HUES48 (cell line): ENCODE results near the gene CAPN10.

Experiments
- H3K27ac ChIP-seq: one replicate; pipeline ENCODE4 v1.7.0; 2013; ENCODE audit warnings: low read depth, low read length, inconsistent platforms
- H3K27me3 ChIP-seq: 2 replicates; pipeline ENCODE4 v1.6.1; 2013; ENCODE audit warnings: mild to moderate bottlenecking, low read length; ENCODE audit not compliant: control insufficient read depth, insufficient read depth
- H3K36me3 ChIP-seq: 2 replicates; pipeline ENCODE4 v1.6.1; 2013; ENCODE audit warnings: low read length; ENCODE audit not compliant: control insufficient read depth, insufficient read depth
- H3K4me1 ChIP-seq: 2 replicates; pipeline ENCODE4 v1.6.1; 2013; ENCODE audit warnings: mild to moderate bottlenecking, low read length; ENCODE audit not compliant: control insufficient read depth, insufficient read depth
- H3K4me3 ChIP-seq: 2 replicates; pipeline ENCODE4 v1.5.1; 2013; ENCODE audit warnings: mild to moderate bottlenecking, low read depth, low read length
- H3K9ac ChIP-seq: 2 replicates; pipeline ENCODE4 v1.6.1; 2013; ENCODE audit warnings: mild to moderate bottlenecking, low read depth, low read length, moderate library complexity
- H3K9me3 ChIP-seq: 2 replicates; pipeline ENCODE4 v1.6.1; 2013; ENCODE audit warnings: low read length; ENCODE audit not compliant: control insufficient read depth, insufficient read depth

The CAPN10 gene

DNA sequence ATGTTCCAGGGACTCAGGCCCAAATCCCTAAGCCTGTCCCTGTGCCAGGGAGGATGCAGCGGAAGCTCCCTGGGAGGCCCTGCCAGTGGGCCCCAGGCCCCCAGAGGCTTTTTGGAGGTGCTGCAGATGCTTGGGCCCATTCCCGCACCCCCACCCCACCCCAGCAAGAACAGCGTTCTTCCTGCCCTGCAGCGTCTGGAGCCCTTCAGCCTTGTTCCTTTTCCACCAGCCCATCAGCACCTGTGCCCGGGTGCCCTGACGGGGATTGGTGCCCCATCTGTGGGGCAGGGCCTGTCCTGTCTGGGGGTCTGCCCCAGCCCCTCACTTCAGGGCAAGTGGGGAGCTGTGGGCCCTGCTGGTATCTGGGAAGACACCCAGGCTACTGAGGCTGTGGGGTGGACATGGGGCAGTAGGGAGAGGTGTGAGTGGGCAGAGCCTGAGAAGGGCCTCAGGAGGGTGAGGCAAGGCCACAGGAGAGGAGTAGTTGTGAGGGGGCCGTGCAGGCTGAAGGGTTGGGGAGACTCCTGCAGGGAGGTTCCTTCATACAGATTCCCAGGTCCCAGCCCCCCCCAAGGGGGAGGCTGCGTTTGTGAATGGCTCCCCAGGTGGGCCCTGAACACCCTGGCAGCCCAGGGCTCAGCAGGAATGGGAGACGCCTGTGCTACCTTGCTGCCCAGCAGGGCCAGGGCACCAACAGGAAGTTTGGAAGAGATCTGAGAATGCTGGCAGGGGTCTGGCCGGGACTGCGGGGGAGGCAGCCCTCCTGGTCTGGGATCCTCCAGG is 15.8 kb upstream of the CAPN10 start:
- Histone ChIP-seq H3K4me1 (peaks cover 5% of the 10 kb centered on the region), H3K27me3 (peaks cover 31% of the 10 kb centered on the region), H3K9ac (no peak overlapping the region), H3K4me3 (no peak overlapping the region), H3K36me3 (no peaks in the 10 kb centered on the region), H3K9me3 (no peaks in the 10 kb centered on the region), H3K27ac (no peak overlapping the region)

GRCh38 chr2:240571314-240571973 is 15.1 kb upstream of the CAPN10 start:
- Histone ChIP-seq H3K9ac (no peak overlapping the region), H3K27ac (no peak overlapping the region), H3K4me1 (no peaks in the 10 kb centered on the region; the same call in 1 of the 2 replicates), H3K27me3 (peaks cover 31% of the 10 kb centered on the region), H3K36me3 (no peaks in the 10 kb centered on the region), H3K9me3 (no peaks in the 10 kb centered on the region), H3K4me3 (no peak overlapping the region)

DNA sequence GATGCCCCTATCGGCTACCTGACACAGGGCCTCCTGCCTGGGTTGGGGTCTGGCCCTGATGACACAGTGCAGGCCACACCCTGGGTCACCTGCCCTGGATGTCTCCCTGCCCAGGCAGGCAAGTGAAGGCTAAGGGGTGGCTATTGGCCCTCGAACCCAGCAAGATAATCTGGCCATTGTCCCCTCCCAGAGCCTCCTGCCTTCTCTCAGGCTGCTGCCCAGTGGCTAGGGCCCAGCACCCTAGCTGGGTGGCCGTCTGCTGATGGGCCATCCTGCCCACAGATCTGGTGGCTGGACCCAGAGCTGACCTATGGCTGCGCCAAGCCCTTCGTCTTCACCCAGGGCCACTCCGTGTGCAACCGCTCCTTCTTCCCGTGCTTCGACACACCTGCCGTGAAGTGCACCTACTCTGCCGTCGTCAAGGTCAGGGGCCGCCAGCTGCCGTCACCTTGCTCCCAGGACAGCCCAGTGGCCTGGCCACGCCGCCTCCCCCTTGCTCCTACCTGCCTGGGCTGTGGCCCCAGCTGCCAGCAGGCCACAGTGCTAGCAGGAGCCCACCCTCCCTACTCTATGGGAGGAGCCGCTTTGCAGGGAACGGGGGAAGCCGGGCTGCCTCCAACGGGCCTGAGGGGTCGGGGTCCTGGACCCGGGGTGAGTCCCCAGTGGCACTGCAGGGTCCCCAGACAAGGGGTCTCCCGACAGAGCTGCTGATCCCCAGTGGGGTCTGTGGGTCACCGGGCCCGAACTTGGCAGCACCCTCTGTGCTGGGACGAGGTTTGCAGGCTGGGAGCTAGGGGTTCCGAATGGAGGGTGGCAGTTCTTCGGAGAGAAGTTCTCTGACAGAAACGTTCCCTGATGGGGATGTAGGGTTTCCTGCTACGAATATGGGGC is 14.1 kb upstream of the CAPN10 start:
- Histone ChIP-seq H3K36me3 (no peaks in the 10 kb centered on the region), H3K4me3 (no peak overlapping the region), H3K27me3 (peaks cover 21% of the 10 kb centered on the region), H3K27ac (no peak overlapping the region), H3K4me1 (no peaks in the 10 kb centered on the region; the same call in 1 of the 2 replicates), H3K9ac (no peak overlapping the region), H3K9me3 (no peaks in the 10 kb centered on the region)

- Histone ChIP-seq H3K27me3 (peaks cover 15% of the 10 kb centered on the region), H3K36me3 (no peaks in the 10 kb centered on the region), H3K4me3 (no peak overlapping the region), H3K27ac (no peak overlapping the region), H3K4me1 (no peaks in the 10 kb centered on the region), H3K9ac (no peak overlapping the region), H3K9me3 (no peaks in the 10 kb centered on the region)
Measured at GRCh38 chr2:240573071-240573515, 13.4 kb upstream of the CAPN10 start.

DNA sequence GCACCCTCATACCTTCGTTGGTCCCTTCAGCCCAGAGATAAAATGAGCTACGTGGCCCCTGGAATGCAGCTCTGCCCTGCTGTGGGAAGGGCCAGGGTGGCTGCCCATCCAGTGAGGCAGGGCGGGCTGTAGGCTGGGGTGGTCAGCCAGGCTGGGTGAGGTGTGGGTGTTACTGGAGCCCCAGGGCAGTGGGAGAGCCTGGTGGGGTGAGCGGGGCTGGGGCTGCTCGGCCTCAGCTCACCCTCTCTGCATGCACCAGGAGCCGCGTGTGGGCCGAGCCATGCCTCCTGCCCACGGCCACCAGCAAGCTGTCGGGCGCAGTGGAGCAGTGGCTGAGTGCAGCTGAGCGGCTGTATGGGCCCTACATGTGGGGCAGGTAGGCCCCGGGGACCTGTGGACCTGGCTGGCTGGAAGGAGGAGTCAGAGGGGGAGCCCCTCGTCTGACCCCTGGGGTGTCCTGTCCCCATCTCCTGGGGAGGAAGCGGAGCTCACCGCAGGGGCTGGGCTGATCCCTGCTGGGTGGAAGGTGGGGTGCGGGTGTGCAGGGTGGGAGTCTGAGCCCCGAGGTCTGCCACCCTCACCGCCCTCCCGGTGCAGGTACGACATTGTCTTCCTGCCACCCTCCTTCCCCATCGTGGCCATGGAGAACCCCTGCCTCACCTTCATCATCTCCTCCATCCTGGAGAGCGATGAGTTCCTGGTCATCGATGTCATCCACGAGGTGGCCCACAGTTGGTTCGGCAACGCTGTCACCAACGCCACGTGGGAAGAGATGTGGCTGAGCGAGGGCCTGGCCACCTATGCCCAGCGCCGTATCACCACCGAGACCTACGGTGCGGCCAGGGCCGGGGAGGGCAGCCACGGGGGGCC is 12.8 kb upstream of the CAPN10 start:
- Histone ChIP-seq H3K9ac (no peak overlapping the region), H3K27ac (no peak overlapping the region), H3K9me3 (no peaks in the 10 kb centered on the region), H3K4me1 (no peaks in the 10 kb centered on the region), H3K36me3 (no peaks in the 10 kb centered on the region), H3K27me3 (peaks cover 15% of the 10 kb centered on the region), H3K4me3 (no peak overlapping the region)

GRCh38 chr2:240574386-240575100 is 12.0 kb upstream of the CAPN10 start:
- H3K27ac ChIP-seq, result no peak overlapping the region
- H3K27me3 ChIP-seq, result peaks cover 7% of the 10 kb centered on the region
- H3K9me3 ChIP-seq, result no peaks in the 10 kb centered on the region
- H3K4me3 ChIP-seq, result no peak overlapping the region
- no peaks in the 10 kb centered on the region for H3K36me3 ChIP-seq
- H3K4me1 ChIP-seq, result no peaks in the 10 kb centered on the region
- no peak overlapping the region for H3K9ac ChIP-seq

- Histone ChIP-seq H3K4me1 (no peaks in the 10 kb centered on the region), H3K4me3 (no peak overlapping the region), H3K27ac (no peak overlapping the region), H3K36me3 (no peaks in the 10 kb centered on the region), H3K27me3 (no peaks in the 10 kb centered on the region), H3K9me3 (no peaks in the 10 kb centered on the region), H3K9ac (no peak overlapping the region)
Measured at GRCh38 chr2:240575101-240575965, 11.2 kb upstream of the CAPN10 start.

DNA sequence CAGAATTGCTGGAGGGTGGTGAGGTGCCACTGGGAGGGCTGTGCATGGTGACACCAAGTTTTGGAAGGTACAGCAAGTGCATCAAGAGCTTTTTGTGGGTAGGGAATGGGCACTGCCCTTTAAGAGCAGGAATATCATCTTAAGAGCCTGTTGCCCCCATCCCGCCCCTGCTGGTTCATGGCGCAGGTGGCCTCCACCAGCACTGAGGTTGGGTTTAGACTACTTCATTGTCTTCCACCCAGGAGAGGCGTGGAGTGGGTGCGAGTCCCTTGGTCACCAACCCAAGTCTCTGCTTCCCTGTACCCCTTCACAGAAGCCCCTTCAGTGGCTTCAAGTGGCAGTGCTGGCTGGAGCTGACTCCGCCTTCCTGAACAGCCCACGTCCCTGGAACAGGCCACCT is 10.5 kb upstream of the CAPN10 start:
- Histone ChIP-seq H3K27ac (no peak overlapping the region), H3K4me1 (no peaks in the 10 kb centered on the region), H3K36me3 (no peaks in the 10 kb centered on the region), H3K27me3 (no peaks in the 10 kb centered on the region), H3K9me3 (no peaks in the 10 kb centered on the region), H3K4me3 (no peak overlapping the region), H3K9ac (no peak overlapping the region)

GRCh38 chr2:240576436-240577205 is 9.9 kb upstream of the CAPN10 start:
- Histone ChIP-seq H3K4me3 (no peak overlapping the region), H3K9me3 (no peaks in the 10 kb centered on the region), H3K36me3 (no peaks in the 10 kb centered on the region), H3K27ac (no peak overlapping the region), H3K27me3 (no peaks in the 10 kb centered on the region), H3K9ac (no peak overlapping the region), H3K4me1 (no peaks in the 10 kb centered on the region)
